HG03442 (cell line): Measurements from ENCODE around the gene GDF10.

Experiments used
- ATAC-seq: cut with Tn5 transposase; IDR thresholded peaks from one replicate; pipeline ENCODE4 v1.9.1; 2021; ENCODE audit warnings: mild to moderate bottlenecking, moderate library complexity; ENCODE audit not compliant: unreplicated experiment

Gene GDF10

GRCh38 chr10:47350671-47351640 lies 51.0 kb downstream of the GDF10 start:
- no peak for ATAC-seq

- ATAC-seq, result no peak
Observed at GRCh38 chr10:47351899-47352815, 52.2 kb downstream of the GDF10 start.

GRCh38 chr10:47353351-47353750 lies 53.4 kb downstream of the GDF10 start:
- no peak for ATAC-seq

DNA sequence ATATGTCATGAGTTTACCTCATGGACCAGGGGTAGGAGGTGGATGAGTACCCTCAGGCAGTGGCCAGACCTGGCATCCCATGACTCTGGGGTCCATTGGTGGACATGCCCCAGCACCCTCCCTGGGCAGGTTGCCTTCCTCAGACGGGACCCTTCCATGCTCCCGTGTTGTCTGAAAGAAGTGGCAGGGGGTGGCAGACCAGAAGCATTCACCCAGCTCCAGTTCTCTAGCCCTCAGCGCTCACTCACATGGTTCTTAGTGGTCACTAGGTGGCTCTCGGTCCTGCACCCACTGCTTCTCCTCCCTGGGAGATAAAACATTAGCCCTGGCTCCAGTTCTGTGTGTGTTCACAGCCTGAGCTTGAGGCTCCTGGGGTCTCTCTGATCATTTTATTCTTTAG lies 54.2 kb downstream of the GDF10 start:
- no peak for ATAC-seq

DNA sequence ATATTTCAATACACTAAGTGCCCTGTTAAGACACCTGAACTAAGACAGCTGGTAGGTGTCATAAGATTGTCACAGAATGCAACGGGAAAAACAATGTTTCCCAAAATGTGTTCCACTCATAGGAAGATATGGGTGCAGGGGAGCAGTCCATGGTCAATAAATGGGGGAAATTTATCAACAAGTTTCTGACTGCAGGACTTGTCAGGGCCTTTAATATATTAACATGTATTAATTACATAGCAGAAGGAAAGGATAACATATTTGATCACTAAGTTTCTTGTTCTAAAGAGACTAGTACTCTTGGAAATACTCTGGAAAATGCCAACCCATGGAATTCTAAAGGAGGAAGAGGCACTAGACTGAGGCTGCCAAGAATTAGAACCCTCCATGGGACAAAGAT lies 54.9 kb downstream of the GDF10 start:
- no peak for ATAC-seq

DNA sequence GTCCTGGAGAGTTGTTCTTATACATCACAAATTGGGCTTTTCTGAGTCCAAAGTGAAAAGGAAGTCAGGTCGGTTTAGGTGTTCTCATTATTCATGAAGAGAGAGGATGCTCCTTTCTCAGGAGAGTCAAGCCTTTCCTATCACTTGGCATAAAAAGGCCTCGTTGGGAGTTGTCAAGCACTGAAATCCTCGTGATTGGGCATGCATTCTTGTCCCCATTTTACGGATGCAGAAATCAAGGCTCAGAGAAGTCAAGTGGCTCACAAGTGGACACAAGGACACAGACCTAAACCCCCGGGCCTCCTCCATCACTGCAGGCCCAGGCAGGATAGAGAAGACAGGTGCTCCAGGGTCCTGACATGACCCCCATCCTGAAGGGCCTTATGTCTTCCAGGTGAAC lies 56.7 kb downstream of the GDF10 start:
- no peak for ATAC-seq

- no peak for ATAC-seq
Observed at GRCh38 chr10:47357131-47357582, 57.2 kb downstream of the GDF10 start.

GRCh38 chr10:47357911-47358310 lies 57.9 kb downstream of the GDF10 start:
- no peak for ATAC-seq

DNA sequence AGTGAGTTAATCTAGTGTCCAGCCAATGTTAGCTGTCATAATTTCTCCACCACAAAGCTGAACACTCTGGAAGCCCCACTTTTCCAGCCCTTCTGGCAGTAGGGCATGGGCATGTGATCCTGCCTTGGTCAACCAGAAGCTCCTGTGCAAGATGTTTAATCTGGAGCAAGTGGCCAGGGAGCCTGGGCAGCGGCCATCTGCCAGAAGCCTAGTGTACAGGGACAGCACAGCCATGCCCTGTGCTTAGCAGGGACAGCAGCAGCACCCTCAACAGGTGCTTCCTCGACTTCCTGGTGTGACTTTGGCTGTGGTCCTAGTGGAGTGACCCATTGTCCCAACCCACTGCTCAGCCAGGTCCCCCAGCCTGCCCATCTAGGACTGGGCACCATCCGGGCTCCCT lies 58.5 kb downstream of the GDF10 start:
- ATAC-seq, result no peak

DNA sequence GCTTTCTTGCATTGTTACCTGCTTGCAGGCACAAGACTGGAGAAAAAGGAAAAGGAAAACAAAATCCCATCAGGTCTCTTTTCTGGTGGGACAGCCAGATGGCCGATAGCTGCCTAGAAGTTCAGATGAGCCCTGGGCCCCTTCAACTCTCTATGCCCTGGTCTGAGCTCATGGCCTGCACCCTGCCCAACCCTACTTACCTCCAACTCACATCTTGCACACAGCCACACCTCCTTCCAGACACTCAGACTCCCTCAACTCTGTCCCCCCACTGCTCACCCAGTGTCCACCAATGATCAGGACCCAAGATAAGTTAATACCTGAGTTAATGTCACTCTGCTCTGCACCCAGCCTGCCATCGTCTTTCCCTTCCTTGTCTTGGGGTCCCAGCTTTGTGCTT lies 59.1 kb downstream of the GDF10 start:
- no peak for ATAC-seq

- no peak for ATAC-seq
Observed at GRCh38 chr10:47359626-47360418, 59.8 kb downstream of the GDF10 start.

DNA sequence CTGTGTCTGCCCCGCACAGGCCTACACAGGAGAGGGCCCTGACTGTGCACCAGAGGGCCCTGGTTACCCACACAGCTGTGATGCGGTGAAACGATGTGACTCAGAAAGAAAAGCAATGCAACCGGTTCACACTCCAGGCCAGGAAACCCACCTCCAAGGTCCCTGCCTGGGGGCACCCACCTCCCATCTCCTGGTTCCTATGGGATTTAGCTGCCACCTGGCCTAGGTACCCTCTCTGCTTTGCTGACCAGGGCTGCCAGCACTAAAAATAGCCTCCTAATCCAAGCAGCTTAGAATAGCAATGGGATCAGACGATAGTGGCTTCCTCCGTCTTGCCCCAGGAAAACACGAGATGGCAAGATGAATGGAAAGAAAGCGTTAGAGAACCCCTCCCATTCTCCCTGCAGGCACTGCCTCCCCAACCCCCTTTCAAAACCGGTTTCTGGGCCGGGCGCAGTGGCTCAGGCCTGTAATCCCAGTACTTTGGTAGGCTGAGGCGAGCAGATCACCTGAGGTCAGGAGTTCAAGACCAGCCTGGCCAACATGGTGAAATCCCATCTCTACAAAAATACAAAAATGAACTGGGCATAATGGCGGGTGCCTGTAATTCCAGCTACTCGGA lies 60.5 kb downstream of the GDF10 start:
- no peak for ATAC-seq

- ATAC-seq, result no peak
Observed at GRCh38 chr10:47361293-47361692, 61.3 kb downstream of the GDF10 start.

- ATAC-seq, result no peak
Observed at GRCh38 chr10:47362199-47362598, 62.2 kb downstream of the GDF10 start.
